SK-N-SH treated with all-trans-retinoic acid at 6 μM for 48 hours (cell line): ENCODE data around the gene PPP2R3B.
A peak's percentile ranks its signal among the peaks of the same experiment; 100 is the strongest.
"Not testable (repeated sequence)": the region's sequence is repeated elsewhere in the genome, so short reads cannot be mapped to it uniquely, and the experiment has no call there.

Experiments used
- ATAC-seq: fragments of 200-7000 bp; cut with Tn5 transposase; 3 replicates; pipeline ENCODE4 v1.9.1; 2020; ENCODE audit warnings: mild to moderate bottlenecking, moderate library complexity
- CSDC2 ChIP-seq: fragments of 250-450 bp; sonication (Bioruptor Pico); IDR thresholded peaks from 2 replicates; pipeline ENCODE4 v1.5.0; 2020; ENCODE audit warnings: mild to moderate bottlenecking, moderate library complexity
- ESRRG ChIP-seq: fragments of 250-450 bp; sonication (Bioruptor Pico); IDR thresholded peaks from 2 replicates; pipeline ENCODE4 v1.6.1; 2021; ENCODE audit warnings: mild to moderate bottlenecking
- ISL1 ChIP-seq: fragments of 250-450 bp; sonication (Bioruptor Pico); IDR thresholded peaks from 2 replicates; pipeline ENCODE4 v2.1.2; 2022; ENCODE audit warnings: mild to moderate bottlenecking, moderate library complexity
- OSR1 ChIP-seq: fragments of 250-450 bp; sonication (Bioruptor Pico); IDR thresholded peaks from 2 replicates; pipeline ENCODE4 v1.8.0; 2022; ENCODE audit warnings: moderate library complexity, mild to moderate bottlenecking, inconsistent platforms
- PPARA ChIP-seq: fragments of 250-450 bp; sonication (Bioruptor Pico); IDR thresholded peaks from 2 replicates; pipeline ENCODE4 v1.5.0; 2020; ENCODE audit warnings: mild to moderate bottlenecking, borderline replicate concordance
- TCF4 ChIP-seq: fragments of 250-450 bp; sonication (Bioruptor Pico); IDR thresholded peaks from 2 replicates; pipeline ENCODE4 v1.8.0; 2021; ENCODE audit warnings: mild to moderate bottlenecking, moderate library complexity, borderline replicate concordance
- ZC3H10 ChIP-seq: fragments of 250-450 bp; sonication (Bioruptor Pico); IDR thresholded peaks from 2 replicates; pipeline ENCODE4 v1.5.1; 2021; ENCODE audit warnings: mild to moderate bottlenecking, moderate library complexity
- ZFP3 ChIP-seq: fragments of 250-450 bp; sonication (Bioruptor Pico); IDR thresholded peaks from 2 replicates; pipeline ENCODE4 v1.5.0; 2020; ENCODE audit warnings: mild to moderate bottlenecking, moderate library complexity
- ZFP30 ChIP-seq: fragments of 450-650 bp; formaldehyde crosslinking; IDR thresholded peaks from 2 replicates; pipeline ENCODE4 v1.5.0; 2022; ENCODE audit warnings: mild to moderate bottlenecking, moderate library complexity
- ZNF565 ChIP-seq: fragments of 450-650 bp; formaldehyde crosslinking; conservative IDR thresholded peaks from 2 replicates; pipeline ENCODE4 v1.5.0; 2020; ENCODE audit warnings: low read depth, mild to moderate bottlenecking, moderate library complexity
- TF ChIP-seq, protein P1 (sequence below): fragments of 250-450 bp; sonication (Bioruptor Pico); IDR thresholded peaks from 2 replicates; pipeline ENCODE4 v1.8.0; 2020; ENCODE audit warnings: mild to moderate bottlenecking, moderate library complexity, borderline replicate concordance
- TF ChIP-seq, protein P2 (sequence below): fragments of 250-450 bp; sonication (Bioruptor Pico); IDR thresholded peaks from 2 replicates; pipeline ENCODE4 v1.5.1; 2020; ENCODE audit warnings: low read depth, mild to moderate bottlenecking, moderate library complexity
- TF ChIP-seq, protein P3 (sequence below): fragments of 250-450 bp; sonication (Bioruptor Pico); IDR thresholded peaks from 2 replicates; pipeline ENCODE4 v1.5.0; 2020; ENCODE audit warnings: mild to moderate bottlenecking, moderate library complexity

PPP2R3B gene

DNA sequence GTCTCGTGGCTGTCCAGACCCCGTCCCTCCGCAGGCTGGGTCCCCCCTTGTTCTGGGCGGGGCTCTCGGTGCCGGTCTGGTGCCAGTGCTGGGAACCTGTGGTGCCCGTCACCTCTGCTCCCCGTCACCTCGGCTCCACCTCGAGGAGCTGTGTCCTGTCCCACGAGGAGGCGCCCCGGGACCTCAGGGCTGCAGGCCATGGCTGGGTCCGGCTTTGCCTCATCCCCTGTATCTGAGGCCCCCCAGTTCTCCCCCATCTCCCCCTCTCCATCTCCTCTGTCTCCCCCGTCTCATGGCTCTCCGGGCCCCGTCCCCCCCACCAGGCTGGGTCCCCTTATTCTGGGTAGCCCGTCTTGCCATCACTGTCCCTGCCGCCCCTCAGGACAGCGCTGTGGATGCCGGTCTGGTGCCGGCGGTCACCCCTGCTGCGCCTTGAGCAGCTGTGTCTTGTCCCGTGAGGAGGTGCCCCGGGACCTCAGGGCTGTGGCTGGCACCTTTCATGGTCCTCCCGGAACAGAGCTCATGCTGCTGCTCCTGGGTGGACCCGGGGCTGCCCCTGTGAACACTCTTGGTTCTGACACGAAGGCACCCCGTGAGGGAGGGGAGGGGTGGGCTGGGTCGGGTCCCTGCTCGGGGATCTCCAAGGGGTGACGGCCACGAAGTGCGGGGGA lies 54.7 kb downstream of the PPP2R3B start:
- ATAC-seq, result peak; percentile 2
- TF ChIP-seq ISL1 (CRISPR knock-in tag), result no peak
- no peak for TF ChIP-seq TCF4 (CRISPR knock-in tag)
- no peak for TF ChIP-seq ZC3H10 (CRISPR knock-in tag)
- no peak for TF ChIP-seq PPARA (CRISPR knock-in tag)
- TF ChIP-seq, protein P1, sequence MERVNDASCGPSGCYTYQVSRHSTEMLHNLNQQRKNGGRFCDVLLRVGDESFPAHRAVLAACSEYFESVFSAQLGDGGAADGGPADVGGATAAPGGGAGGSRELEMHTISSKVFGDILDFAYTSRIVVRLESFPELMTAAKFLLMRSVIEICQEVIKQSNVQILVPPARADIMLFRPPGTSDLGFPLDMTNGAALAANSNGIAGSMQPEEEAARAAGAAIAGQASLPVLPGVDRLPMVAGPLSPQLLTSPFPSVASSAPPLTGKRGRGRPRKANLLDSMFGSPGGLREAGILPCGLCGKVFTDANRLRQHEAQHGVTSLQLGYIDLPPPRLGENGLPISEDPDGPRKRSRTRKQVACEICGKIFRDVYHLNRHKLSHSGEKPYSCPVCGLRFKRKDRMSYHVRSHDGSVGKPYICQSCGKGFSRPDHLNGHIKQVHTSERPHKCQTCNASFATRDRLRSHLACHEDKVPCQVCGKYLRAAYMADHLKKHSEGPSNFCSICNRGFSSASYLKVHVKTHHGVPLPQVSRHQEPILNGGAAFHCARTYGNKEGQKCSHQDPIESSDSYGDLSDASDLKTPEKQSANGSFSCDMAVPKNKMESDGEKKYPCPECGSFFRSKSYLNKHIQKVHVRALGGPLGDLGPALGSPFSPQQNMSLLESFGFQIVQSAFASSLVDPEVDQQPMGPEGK (CRISPR knock-in tag), result no peak
- TF ChIP-seq CSDC2 (CRISPR knock-in tag), result no peak
- TF ChIP-seq, all 23 proteins: peak for 0

DNA sequence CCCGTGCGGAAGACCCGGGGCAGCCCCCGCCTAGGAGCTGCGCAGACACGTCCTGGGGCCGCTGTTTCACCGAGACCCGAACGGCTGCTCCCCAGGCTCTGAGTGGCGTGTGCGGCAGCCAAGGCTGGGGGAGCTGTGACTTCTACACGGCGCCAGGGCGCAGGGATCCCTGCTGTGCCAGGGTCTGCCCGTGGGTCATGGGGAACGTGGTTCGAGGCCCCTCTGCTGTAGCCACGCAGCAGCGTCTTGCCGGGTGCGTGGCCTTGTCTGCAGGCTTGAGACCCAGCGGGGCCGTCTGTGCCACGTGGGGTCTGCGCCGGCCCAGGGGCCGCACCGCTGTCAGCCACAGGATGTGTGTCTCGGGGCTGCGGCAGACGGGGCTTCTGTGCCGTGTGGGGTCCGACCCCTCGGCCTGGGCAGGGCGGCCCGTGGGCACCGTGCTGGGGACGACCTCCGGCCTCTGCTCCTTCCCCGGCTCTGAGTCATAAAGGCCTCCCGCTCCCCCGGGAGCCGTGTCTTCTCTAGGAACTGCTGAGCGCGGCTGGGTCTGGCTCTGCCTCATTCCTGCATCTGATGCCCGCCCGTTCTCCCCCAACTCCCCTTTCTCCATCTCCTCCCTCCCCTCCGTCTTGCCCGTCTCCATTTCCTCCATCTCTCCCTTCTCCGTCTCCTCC lies 55.4 kb downstream of the PPP2R3B start:
- ATAC-seq, result peak; percentile 75
- TF ChIP-seq, protein P1 (CRISPR knock-in tag), result no peak
- TF ChIP-seq CSDC2 (CRISPR knock-in tag) (no peak), ZC3H10 (CRISPR knock-in tag) (no peak), ZNF565 (no peak), ESRRG (CRISPR knock-in tag) (no peak), OSR1 (CRISPR knock-in tag) (no peak)
- TF ChIP-seq, protein P2, sequence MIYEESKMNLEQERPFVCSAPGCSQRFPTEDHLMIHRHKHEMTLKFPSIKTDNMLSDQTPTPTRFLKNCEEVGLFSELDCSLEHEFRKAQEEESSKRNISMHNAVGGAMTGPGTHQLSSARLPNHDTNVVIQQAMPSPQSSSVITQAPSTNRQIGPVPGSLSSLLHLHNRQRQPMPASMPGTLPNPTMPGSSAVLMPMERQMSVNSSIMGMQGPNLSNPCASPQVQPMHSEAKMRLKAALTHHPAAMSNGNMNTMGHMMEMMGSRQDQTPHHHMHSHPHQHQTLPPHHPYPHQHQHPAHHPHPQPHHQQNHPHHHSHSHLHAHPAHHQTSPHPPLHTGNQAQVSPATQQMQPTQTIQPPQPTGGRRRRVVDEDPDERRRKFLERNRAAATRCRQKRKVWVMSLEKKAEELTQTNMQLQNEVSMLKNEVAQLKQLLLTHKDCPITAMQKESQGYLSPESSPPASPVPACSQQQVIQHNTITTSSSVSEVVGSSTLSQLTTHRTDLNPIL (CRISPR knock-in tag), result no peak

DNA sequence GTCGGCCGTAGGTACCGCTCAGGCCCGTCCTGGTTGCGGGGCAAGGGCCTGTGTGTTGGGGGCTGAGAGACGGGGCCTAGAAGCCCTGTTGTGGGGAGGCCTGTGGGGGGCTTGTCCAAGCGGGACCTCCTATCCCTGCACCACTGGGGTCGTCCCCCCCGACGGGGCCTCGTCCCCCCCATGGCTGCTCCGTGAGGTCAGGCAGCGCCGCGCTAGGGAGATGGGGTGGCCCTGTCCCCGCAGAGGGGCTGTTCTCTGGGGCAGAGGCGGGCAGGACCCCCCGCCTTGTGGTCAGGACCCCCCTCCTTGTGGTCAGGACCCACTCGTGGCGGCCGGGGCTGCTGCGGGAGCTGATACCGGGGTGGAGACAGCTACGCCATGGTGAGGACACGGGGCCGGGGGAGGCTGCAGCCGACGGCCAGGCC lies 56.0 kb downstream of the PPP2R3B start:
- no peak for ATAC-seq
- TF ChIP-seq, protein P1 (CRISPR knock-in tag), result no peak
- TF ChIP-seq, protein P2 (CRISPR knock-in tag), result no peak
- TF ChIP-seq ZFP3, result no peak
- TF ChIP-seq, protein P3, sequence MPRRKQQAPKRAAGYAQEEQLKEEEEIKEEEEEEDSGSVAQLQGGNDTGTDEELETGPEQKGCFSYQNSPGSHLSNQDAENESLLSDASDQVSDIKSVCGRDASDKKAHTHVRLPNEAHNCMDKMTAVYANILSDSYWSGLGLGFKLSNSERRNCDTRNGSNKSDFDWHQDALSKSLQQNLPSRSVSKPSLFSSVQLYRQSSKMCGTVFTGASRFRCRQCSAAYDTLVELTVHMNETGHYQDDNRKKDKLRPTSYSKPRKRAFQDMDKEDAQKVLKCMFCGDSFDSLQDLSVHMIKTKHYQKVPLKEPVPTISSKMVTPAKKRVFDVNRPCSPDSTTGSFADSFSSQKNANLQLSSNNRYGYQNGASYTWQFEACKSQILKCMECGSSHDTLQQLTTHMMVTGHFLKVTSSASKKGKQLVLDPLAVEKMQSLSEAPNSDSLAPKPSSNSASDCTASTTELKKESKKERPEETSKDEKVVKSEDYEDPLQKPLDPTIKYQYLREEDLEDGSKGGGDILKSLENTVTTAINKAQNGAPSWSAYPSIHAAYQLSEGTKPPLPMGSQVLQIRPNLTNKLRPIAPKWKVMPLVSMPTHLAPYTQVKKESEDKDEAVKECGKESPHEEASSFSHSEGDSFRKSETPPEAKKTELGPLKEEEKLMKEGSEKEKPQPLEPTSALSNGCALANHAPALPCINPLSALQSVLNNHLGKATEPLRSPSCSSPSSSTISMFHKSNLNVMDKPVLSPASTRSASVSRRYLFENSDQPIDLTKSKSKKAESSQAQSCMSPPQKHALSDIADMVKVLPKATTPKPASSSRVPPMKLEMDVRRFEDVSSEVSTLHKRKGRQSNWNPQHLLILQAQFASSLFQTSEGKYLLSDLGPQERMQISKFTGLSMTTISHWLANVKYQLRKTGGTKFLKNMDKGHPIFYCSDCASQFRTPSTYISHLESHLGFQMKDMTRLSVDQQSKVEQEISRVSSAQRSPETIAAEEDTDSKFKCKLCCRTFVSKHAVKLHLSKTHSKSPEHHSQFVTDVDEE, result no peak
- TF ChIP-seq ISL1 (CRISPR knock-in tag), result no peak
- no peak for TF ChIP-seq CSDC2 (CRISPR knock-in tag)
- TF ChIP-seq ZNF565, result no peak
- no peak for TF ChIP-seq OSR1 (CRISPR knock-in tag)
- TF ChIP-seq ZFP30 (CRISPR knock-in tag), result no peak

DNA sequence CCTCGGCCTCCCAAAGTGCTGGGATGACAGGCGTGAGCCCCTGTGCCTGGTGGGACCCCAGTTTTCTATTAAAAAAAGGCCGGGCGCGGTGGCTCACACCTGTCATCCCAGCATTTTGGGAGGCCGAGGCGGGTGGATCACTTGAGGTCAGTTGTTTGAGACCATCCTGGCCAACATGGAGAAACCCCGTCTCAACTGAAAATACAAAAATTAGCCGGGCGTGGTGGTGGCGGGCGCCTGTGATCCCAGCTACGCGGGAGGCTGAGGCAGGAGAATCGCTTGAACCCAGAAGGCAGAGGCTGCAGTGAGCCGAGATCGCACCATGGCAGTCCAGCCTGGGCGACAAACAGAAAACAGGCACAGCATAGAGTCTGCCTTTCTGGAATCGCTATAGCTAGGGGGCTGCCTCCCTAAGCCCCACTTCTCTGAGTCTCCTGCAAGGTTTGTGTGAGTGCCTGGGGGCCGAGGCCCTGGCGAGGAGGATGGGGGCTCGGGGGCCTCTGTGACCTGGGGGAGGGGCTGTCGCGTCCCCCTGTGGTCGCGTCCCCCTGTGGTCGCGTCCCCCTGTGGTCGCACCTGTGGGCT lies 56.5 kb downstream of the PPP2R3B start:
- not testable (repeated sequence) for ATAC-seq
